Measurements from ENCODE around the gene FIGN. TPM values are rescaled to one million over a fixed set of nuclear protein-coding genes. Genes with fewer than 3 reads are reported as not detected.
A peak's percentile ranks its signal among the peaks of the same experiment; 100 is the strongest.

Gene FIGN
- total and polyA plus RNA-seq, 2 donors: 1.5 to 6.9 TPM

- no peak overlapping the region for H3K4me3 ChIP-seq (ENCODE audit: low read depth, low read length)
- H3K4me1 ChIP-seq (ENCODE audit: insufficient read depth): no peaks in the 10 kb centered on the region
- no peak overlapping the region for H3K27ac ChIP-seq (ENCODE audit: low read depth)
- no peaks in the 10 kb centered on the region for H3K36me3 ChIP-seq (ENCODE audit: insufficient read depth)
- 59% methylated on average over 4 of the region's 4 CpGs for WGBS
- no peak for DNase-seq (ENCODE audit: extremely low spot score)
Observed at GRCh38 chr2:163756588-163756987, 20.8 kb upstream of the FIGN start.

GRCh38 chr2:163755366-163755765 is 19.6 kb upstream of the FIGN start:
- 86% methylated on average over 2 of the region's 2 CpGs for WGBS

GRCh38 chr2:163753726-163754125 is 17.9 kb upstream of the FIGN start:
- no peak overlapping the region for H3K27ac ChIP-seq (ENCODE audit: low read depth)
- H3K4me1 ChIP-seq (ENCODE audit: insufficient read depth): no peaks in the 10 kb centered on the region
- DNase-seq (ENCODE audit: extremely low spot score): no peak
- 41% methylated on average over 2 of the region's 2 CpGs for WGBS
- no peak overlapping the region for H3K4me3 ChIP-seq (ENCODE audit: low read depth, low read length)
- H3K36me3 ChIP-seq (ENCODE audit: insufficient read depth): no peaks in the 10 kb centered on the region

More at GRCh38 chr2:163755366-163755765, 19.6 kb upstream of the FIGN start:
- Histone ChIP-seq H3K27ac (ENCODE audit: low read depth) (no peak overlapping the region), H3K4me1 (ENCODE audit: insufficient read depth) (no peaks in the 10 kb centered on the region), H3K4me3 (ENCODE audit: low read depth, low read length) (no peak overlapping the region), H3K36me3 (ENCODE audit: insufficient read depth) (no peaks in the 10 kb centered on the region)
- no peak for DNase-seq (ENCODE audit: extremely low spot score)

- Histone ChIP-seq H3K36me3 (ENCODE audit: insufficient read depth) (no peaks in the 10 kb centered on the region), H3K27ac (ENCODE audit: low read depth) (no peak overlapping the region), H3K4me3 (ENCODE audit: low read depth, low read length) (no peak overlapping the region), H3K4me1 (ENCODE audit: insufficient read depth) (no peaks in the 10 kb centered on the region)
- 89% methylated on average over 5 of the region's 5 CpGs for WGBS
- no peak for DNase-seq (ENCODE audit: extremely low spot score)
Observed at GRCh38 chr2:163752267-163752666, 16.5 kb upstream of the FIGN start.

- H3K36me3 ChIP-seq (ENCODE audit: insufficient read depth): no peaks in the 10 kb centered on the region
- DNase-seq (ENCODE audit: extremely low spot score): no peak
- no peak overlapping the region for H3K4me3 ChIP-seq (ENCODE audit: low read depth, low read length)
- H3K27ac ChIP-seq (ENCODE audit: low read depth): no peak overlapping the region
- no peaks in the 10 kb centered on the region for H3K4me1 ChIP-seq (ENCODE audit: insufficient read depth)
Observed at GRCh38 chr2:163751696-163752095, 15.9 kb upstream of the FIGN start.

GRCh38 chr2:163748420-163748819 is 12.6 kb upstream of the FIGN start:
- H3K27ac ChIP-seq (ENCODE audit: low read depth): no peak overlapping the region
- no peak for DNase-seq (ENCODE audit: extremely low spot score)
- no peak overlapping the region for H3K4me3 ChIP-seq (ENCODE audit: low read depth, low read length)
- no peaks in the 10 kb centered on the region for H3K36me3 ChIP-seq (ENCODE audit: insufficient read depth)
- no peaks in the 10 kb centered on the region for H3K4me1 ChIP-seq (ENCODE audit: insufficient read depth)

- Histone ChIP-seq H3K36me3 (ENCODE audit: insufficient read depth) (no peaks in the 10 kb centered on the region), H3K4me1 (ENCODE audit: insufficient read depth) (no peaks in the 10 kb centered on the region), H3K27ac (ENCODE audit: low read depth) (no peak overlapping the region), H3K4me3 (ENCODE audit: low read depth, low read length) (no peak overlapping the region)
- DNase-seq (ENCODE audit: extremely low spot score): no peak
- 86% methylated on average over 5 of the region's 5 CpGs for WGBS
Observed at GRCh38 chr2:163741435-163741834, 5.6 kb upstream of the FIGN start.

- Histone ChIP-seq H3K27ac (ENCODE audit: low read depth) (no peak overlapping the region), H3K36me3 (ENCODE audit: insufficient read depth) (no peaks in the 10 kb centered on the region), H3K4me3 (ENCODE audit: low read depth, low read length) (no peak overlapping the region), H3K4me1 (ENCODE audit: insufficient read depth) (no peaks in the 10 kb centered on the region)
- WGBS: 70% methylated on average over 2 of the region's 2 CpGs
- DNase-seq (ENCODE audit: extremely low spot score): no peak
Observed at GRCh38 chr2:163737563-163737962, 1.8 kb upstream of the FIGN start.

- no peaks in the 10 kb centered on the region for H3K4me1 ChIP-seq (ENCODE audit: insufficient read depth)
- WGBS: 25% methylated on average over 5 of the region's 5 CpGs
- DNase-seq (ENCODE audit: extremely low spot score): no peak
- no peaks in the 10 kb centered on the region for H3K36me3 ChIP-seq (ENCODE audit: insufficient read depth)
- H3K27ac ChIP-seq (ENCODE audit: low read depth): no peak overlapping the region
- H3K4me3 ChIP-seq (ENCODE audit: low read depth, low read length): no peak overlapping the region
Observed at GRCh38 chr2:163737190-163737439, 1.3 kb upstream of the FIGN start.

- WGBS: 1% methylated on average over 54 of the region's 54 CpGs
- no peaks in the 10 kb centered on the region for H3K4me1 ChIP-seq (ENCODE audit: insufficient read depth)
- DNase-seq (ENCODE audit: extremely low spot score): no peak
Observed at GRCh38 chr2:163736433-163737189, 803 bp upstream of the FIGN start.

GRCh38 chr2:163734881-163735684 is 725 bp downstream of the FIGN start:
- no peaks in the 10 kb centered on the region for H3K36me3 ChIP-seq (ENCODE audit: insufficient read depth)
- peak overlapping the region; percentile 60 for H3K4me3 ChIP-seq (ENCODE audit: low read depth, low read length)
- H3K4me1 ChIP-seq (ENCODE audit: insufficient read depth): no peaks in the 10 kb centered on the region
- DNase-seq (ENCODE audit: extremely low spot score): no peak
- WGBS: 4% methylated on average over 16 of the region's 16 CpGs
- H3K27ac ChIP-seq (ENCODE audit: low read depth): no peak overlapping the region

More at GRCh38 chr2:163736433-163737189, 803 bp upstream of the FIGN start:
- Histone ChIP-seq H3K27ac (ENCODE audit: low read depth) (peak overlapping the region; percentile 65), H3K4me3 (ENCODE audit: low read depth, low read length) (peak overlapping the region; percentile 60), H3K36me3 (ENCODE audit: insufficient read depth) (no peaks in the 10 kb centered on the region)

GRCh38 chr2:163734401-163734800 is 1.4 kb downstream of the FIGN start:
- Histone ChIP-seq H3K4me3 (ENCODE audit: low read depth, low read length) (no peak overlapping the region), H3K4me1 (ENCODE audit: insufficient read depth) (no peaks in the 10 kb centered on the region), H3K27ac (ENCODE audit: low read depth) (no peak overlapping the region), H3K36me3 (ENCODE audit: insufficient read depth) (no peaks in the 10 kb centered on the region)
- no peak for DNase-seq (ENCODE audit: extremely low spot score)
- 51% methylated on average over 2 of the region's 2 CpGs for WGBS

GRCh38 chr2:163733956-163734355 is 1.9 kb downstream of the FIGN start:
- no peak overlapping the region for H3K27ac ChIP-seq (ENCODE audit: low read depth)
- H3K4me1 ChIP-seq (ENCODE audit: insufficient read depth): no peaks in the 10 kb centered on the region
- no peak overlapping the region for H3K4me3 ChIP-seq (ENCODE audit: low read depth, low read length)
- H3K36me3 ChIP-seq (ENCODE audit: insufficient read depth): no peaks in the 10 kb centered on the region
- DNase-seq (ENCODE audit: extremely low spot score): no peak
- WGBS: 71% methylated on average over 5 of the region's 5 CpGs

- no peak for DNase-seq (ENCODE audit: extremely low spot score)
- Histone ChIP-seq H3K4me3 (ENCODE audit: low read depth, low read length) (no peak overlapping the region), H3K36me3 (ENCODE audit: insufficient read depth) (no peaks in the 10 kb centered on the region)
Observed at GRCh38 chr2:163733301-163733938, 2.4 kb downstream of the FIGN start.

More at GRCh38 chr2:163733301-163733938, 2.4 kb downstream of the FIGN start:
- Histone ChIP-seq H3K27ac (ENCODE audit: low read depth) (no peak overlapping the region), H3K4me1 (ENCODE audit: insufficient read depth) (no peaks in the 10 kb centered on the region)
- WGBS: 45% methylated on average over 15 of the region's 15 CpGs
